HG03066 (cell line): ENCODE data around the gene FGGY.
"Not testable (repeated sequence)": the region's sequence is repeated elsewhere in the genome, so short reads cannot be mapped to it uniquely, and the experiment has no call there.

Experiments
- ATAC-seq: cut with Tn5 transposase; IDR thresholded peaks from one replicate; pipeline ENCODE4 v1.9.1; 2021; ENCODE audit warnings: low read depth; ENCODE audit not compliant: unreplicated experiment

FGGY gene

DNA sequence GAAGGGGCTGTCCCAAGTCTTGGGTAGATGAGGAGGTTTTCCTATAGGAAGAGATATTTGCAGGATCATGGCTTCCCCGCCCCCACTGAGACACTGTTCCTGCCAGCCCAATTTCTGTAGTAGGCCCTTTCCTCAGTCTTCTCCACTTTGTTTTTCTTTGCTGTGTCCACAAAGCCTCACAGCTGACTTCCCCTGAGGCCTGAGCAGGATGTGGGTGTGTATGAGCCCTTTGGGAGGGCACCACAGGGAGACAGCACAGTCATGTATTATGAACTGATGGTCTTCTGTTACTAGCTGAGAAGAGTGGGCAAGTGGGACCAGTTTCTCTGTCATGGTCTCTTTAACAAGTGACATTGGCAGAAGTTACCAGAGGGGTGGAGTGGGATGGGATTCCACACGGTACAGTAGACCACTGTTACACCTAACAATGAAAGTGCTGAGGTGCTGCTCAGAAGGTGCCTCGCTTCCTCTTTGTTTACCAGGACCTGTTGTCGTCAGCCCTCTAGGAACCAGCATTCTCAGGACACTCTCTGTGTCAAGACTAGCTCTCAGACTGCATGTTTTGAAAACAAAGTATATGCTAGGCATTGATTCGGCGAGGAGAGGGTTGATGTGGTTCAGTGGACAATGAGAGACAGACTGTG is 264.0 kb downstream of the FGGY start:
- ATAC-seq: no peak

DNA sequence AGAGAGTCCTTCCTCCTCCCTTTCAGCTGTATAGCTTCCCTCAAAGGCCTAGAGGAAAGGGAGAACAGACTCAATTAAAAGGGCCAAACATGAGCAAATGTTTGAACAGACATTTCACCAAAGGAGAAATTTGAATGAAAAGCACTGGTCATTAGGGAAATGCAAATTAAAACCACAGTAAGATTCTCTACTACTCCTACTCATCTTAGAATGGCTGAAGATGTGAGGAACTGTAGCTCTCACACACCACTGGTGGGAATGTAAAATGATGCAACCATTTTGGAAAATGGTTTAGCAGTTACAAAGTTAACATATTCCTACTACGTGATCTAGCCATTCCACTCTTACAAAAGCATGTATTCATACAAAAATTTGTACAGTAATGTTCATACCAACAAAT is 264.9 kb downstream of the FGGY start:
- no peak for ATAC-seq

- no peak for ATAC-seq
Observed at GRCh38 chr1:59564192-59564891, 267.4 kb downstream of the FGGY start.

GRCh38 chr1:59565611-59566410 is 268.9 kb downstream of the FGGY start:
- ATAC-seq: no peak

GRCh38 chr1:59568158-59568935 is 271.5 kb downstream of the FGGY start:
- ATAC-seq: no peak

GRCh38 chr1:59569198-59569597 is 272.3 kb downstream of the FGGY start:
- no peak for ATAC-seq

DNA sequence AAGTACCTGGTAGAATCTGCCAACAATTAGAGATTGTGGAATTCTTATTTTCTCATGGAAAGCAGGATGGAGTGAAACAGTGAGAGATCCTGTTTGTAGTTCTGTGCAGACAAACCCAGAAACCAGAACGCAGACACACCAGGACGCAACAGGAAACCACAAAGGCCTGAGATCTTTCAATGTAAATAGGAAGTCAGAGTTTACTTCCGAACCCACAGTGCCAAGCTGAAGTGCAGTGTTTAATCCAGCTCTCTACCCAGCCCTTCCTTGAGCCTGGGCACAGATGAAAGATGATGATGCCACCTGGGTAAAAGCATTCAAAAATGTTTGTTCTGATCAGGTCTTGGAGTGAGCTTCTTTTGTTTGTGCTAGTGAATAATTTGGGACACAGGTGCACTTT is 273.6 kb downstream of the FGGY start:
- peak; percentile 70 for ATAC-seq

DNA sequence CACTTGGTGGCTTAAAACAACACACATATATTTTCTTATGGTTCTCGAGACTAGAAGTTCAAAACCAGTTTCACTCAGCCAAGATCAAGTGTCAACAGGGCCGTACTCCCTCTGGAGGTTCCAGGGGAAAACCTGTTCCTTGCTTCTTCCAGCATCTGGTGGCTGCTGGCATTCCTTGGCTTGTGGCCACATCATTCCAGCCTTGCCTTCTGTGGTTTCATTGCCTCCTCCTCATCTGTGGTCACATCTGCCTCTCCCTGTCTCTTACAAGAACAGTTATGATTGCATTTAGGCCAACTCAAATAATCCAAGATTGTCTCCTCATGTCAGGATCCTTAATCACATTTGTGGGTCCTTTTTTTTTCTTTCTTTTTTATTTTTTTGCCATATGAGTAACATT is 277.2 kb downstream of the FGGY start:
- no peak for ATAC-seq

- peak; percentile 68 for ATAC-seq
Observed at GRCh38 chr1:59577774-59578173, 280.9 kb downstream of the FGGY start.

GRCh38 chr1:59579222-59579621 is 282.3 kb downstream of the FGGY start:
- no peak for ATAC-seq

- no peak for ATAC-seq
Observed at GRCh38 chr1:59580257-59580656, 283.4 kb downstream of the FGGY start.

GRCh38 chr1:59592410-59592809 is 295.5 kb downstream of the FGGY start:
- ATAC-seq: not testable (repeated sequence)

- ATAC-seq: no peak
Observed at GRCh38 chr1:59592924-59593323, 296.0 kb downstream of the FGGY start.

GRCh38 chr1:59593798-59594790 is 297.2 kb downstream of the FGGY start:
- ATAC-seq: no peak

DNA sequence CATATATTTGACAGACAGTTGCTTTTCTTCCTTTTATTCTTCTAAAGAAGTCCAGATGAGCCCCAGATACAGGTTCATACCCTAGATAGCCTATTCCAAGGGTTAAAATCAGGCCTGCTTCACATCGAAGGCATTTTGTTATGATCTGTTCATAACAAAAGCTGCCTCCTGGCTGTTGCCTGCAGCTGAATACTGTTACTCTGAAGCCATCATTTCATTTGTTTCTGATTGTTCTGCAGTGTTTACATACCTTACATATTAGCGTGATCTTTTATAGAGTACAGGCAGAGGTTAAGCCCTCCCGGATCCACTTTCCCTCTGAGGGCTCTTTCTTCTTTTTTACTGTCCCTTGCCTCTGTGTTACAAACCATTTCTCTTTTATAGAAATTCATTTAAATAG is 298.9 kb downstream of the FGGY start:
- ATAC-seq: no peak

GRCh38 chr1:59596432-59596831 is 299.5 kb downstream of the FGGY start:
- ATAC-seq: no peak

DNA sequence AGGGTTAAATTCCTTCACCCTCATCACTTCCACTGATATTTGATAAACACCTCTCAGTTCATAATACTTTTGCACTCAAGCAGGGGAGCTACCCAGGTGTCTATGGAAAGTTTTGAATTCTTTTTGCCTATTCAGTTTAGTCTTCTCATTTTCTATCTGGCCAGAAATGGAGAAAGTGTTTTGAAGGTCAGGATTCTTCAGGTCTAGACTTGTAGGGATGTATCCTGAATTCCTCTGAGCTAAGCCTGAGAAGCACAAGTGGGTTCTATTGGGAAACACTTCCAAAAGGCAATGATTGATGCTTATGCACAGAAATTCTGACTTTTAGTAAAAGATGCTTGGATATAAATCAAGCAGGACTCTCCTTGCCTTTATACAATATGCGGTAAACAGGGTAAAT is 300.1 kb downstream of the FGGY start:
- no peak for ATAC-seq

- no peak for ATAC-seq
Observed at GRCh38 chr1:59597420-59598119, 300.7 kb downstream of the FGGY start.

DNA sequence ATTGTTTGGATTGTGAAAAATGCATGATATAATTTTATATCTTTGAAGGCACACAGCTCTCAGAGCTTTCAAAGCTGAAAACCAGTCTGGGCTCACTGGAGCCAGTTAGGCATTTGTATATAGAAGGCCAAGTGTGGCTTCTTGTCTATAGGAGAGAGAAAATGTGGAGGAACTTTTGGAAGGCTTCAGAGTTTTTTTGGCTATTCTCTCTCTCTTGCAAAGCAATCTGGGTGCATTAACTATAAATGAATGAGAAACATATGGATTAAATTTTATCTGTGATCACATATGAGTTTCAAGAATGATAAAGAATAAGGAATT is 301.2 kb downstream of the FGGY start:
- no peak for ATAC-seq
